GM23248 (cell line): ENCODE data around the gene PDLIM3.

Experiments used
- EZH2 ChIP-seq: fragments of 200-600 bp; sonication (generic); IDR thresholded peaks from 2 replicates; pipeline ENCODE4 v1.6.1; 2018; ENCODE audit warnings: antibody characterized with exemption, mild to moderate bottlenecking; ENCODE audit not compliant: insufficient read depth, poor library complexity, severe bottlenecking
- EZH2phosphoT487 ChIP-seq: fragments of 200-600 bp; sonication (generic); IDR thresholded peaks from 2 replicates; pipeline ENCODE4 v1.6.1; 2018; ENCODE audit warnings: antibody characterized with exemption, moderate library complexity, mild to moderate bottlenecking, low read depth; ENCODE audit not compliant: insufficient read depth

DNA sequence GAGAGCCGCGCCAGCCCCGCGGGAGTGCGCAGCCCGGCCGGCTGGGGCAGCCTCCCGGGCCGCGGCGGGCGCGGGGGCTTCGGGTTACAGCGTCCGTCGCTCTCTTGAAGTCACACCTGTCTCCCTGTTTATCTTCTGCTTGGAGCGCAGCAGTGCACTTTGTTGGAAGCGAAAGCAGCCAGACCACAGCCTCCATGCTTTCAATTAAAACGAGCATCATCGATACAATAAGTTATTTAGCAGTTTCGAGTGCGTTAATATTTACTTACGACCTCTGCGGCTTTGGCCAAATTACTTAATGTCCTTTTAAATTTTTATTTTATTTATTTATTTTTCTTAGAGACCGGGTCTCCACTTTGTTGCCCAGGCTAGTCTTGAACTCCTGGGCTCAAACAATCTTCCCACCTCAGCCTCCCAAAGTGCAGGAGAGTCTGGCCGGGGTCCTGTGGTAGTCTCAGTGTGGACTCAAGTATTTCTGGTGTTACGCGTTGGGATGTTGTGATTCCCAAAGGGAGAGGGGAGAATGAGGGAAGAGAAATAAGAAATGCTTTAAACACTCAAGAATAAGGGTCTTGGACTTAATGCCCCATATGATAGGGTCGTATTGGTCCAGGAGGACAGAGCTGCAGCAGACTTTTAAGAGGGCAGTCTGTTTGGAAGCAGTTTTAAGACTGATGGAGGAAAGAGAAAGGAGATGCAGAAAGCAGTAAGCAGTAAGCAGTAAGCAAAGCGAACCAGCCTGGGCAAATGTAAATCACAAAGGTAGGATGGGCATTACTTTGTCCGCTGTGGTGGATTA is 504 bp upstream of the PDLIM3 start:
- TF ChIP-seq EZH2 (no peak), EZH2phosphoT487 (no peak)
